OCI-LY3 (cell line): ENCODE results near the gene SYT1.

Experiments
- H2AFZ ChIP-seq: fragments of 200-600, 300-600 bp; shearing (Covaris generic); 2 replicates; pipeline ENCODE4 v1.6.0; 2014; ENCODE audit warnings: antibody characterized with exemption, low read depth, low read length
- H3K27ac ChIP-seq: fragments of 200-600, 300-600 bp; sonication (generic); 2 replicates; pipeline ENCODE4 v1.5.1; 2014; ENCODE audit warnings: mild to moderate bottlenecking, low read length, moderate library complexity, mixed read lengths
- H3K27me3 ChIP-seq: fragments of 200-600, 300-600 bp; sonication (generic); 2 replicates; pipeline ENCODE4 v1.6.1; 2014; ENCODE audit warnings: low read depth, low read length, mixed read lengths
- H3K36me3 ChIP-seq: fragments of 200-600, 300-600 bp; sonication (generic); replicated peaks from 2 replicates; pipeline ENCODE3; 2014; ENCODE audit warnings: low read depth, low read length, mixed read lengths
- H3K4me1 ChIP-seq: fragments of 300-600, 200-600 bp; sonication (generic); 2 replicates; pipeline ENCODE4 v1.6.1; 2014; ENCODE audit warnings: low read length, mixed read lengths
- H3K4me2 ChIP-seq: fragments of 200-600, 300-600 bp; sonication (generic); 2 replicates; pipeline ENCODE4 v1.6.1; 2014; ENCODE audit warnings: low read length, mixed read lengths
- H3K4me3 ChIP-seq: fragments of 300-600, 200-600 bp; sonication (generic); 2 replicates; pipeline ENCODE4 v1.5.1; 2014; ENCODE audit warnings: antibody characterized with exemption, mild to moderate bottlenecking, low read length, moderate library complexity
- H3K79me2 ChIP-seq: fragments of 300-600, 200-600 bp; shearing (Covaris generic); 2 replicates; pipeline ENCODE4 v1.6.1; 2014; ENCODE audit warnings: mild to moderate bottlenecking, low read length, mixed read lengths
- H3K9ac ChIP-seq: fragments of 300-600, 200-600 bp; shearing (Covaris generic); 2 replicates; pipeline ENCODE4 v1.6.0; 2014; ENCODE audit warnings: mild to moderate bottlenecking, low read length, moderate library complexity
- H3K9me3 ChIP-seq: fragments of 200-600, 300-600 bp; shearing (Covaris generic); 2 replicates; pipeline ENCODE4 v1.6.1; 2014; ENCODE audit warnings: low read length, mixed read lengths; ENCODE audit not compliant: insufficient read depth
- H4K20me1 ChIP-seq: fragments of 200-600, 300-600 bp; sonication (generic); 2 replicates; pipeline ENCODE4 v1.6.1; 2016; ENCODE audit warnings: low read length, mixed read lengths; ENCODE audit not compliant: insufficient read depth
- EZH2phosphoT487 ChIP-seq: fragments of 200-600 bp; shearing (Covaris generic); IDR thresholded peaks from 2 replicates; pipeline ENCODE4 v1.6.1; 2018; ENCODE audit warnings: antibody characterized with exemption, mixed run types, low read depth
- TF ChIP-seq, protein P1 (sequence below): fragments of 200-600, 300-600 bp; sonication (generic); IDR thresholded peaks from 2 replicates; pipeline ENCODE4 v1.5.1; 2014; ENCODE audit warnings: antibody characterized with exemption, low read length, low read depth

Gene SYT1

DNA sequence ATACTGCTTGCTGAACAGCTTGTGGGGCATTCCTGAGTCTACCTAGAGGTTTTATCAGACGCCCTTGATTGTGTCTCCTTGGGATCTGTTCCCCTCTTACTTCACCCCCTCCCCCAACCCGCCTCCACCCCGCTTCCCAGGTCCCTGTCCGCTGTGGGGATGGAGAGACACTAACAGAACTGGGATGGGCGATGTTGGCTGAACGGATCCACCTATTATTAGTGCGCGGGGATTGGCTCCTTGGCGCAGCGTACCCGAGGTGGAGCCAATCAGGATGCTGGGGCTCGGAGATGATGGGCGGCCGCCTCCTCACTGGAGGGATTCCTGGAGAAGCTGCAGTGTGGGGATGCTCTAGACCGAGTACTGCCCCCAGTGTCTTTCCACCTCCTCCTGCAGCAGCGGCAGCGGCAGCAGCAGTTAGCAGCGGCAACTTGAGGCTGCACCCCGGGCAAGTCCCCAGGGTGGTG is at the start of gene SYT1:
TSS of gene SYT1 (plus strand) at position 372 of the 467 bp plus-strand sequence.
- Histone ChIP-seq H3K4me1 (no peaks in the 10 kb centered on the region), H4K20me1 (no peaks in the 10 kb centered on the region), H3K27ac (no peak within 1 kb of the TSS), H2AFZ (no peak within 1 kb of the TSS), H3K9me3 (no peaks in the 10 kb centered on the region), H3K36me3 (no peaks in the 10 kb centered on the region), H3K27me3 (no peaks in the 10 kb centered on the region), H3K79me2 (no peaks in the 10 kb centered on the region), H3K4me2 (no peak within 1 kb of the TSS), H3K9ac (no peak within 1 kb of the TSS), H3K4me3 (no peak within 1 kb of the TSS)
- TF ChIP-seq, protein P1, sequence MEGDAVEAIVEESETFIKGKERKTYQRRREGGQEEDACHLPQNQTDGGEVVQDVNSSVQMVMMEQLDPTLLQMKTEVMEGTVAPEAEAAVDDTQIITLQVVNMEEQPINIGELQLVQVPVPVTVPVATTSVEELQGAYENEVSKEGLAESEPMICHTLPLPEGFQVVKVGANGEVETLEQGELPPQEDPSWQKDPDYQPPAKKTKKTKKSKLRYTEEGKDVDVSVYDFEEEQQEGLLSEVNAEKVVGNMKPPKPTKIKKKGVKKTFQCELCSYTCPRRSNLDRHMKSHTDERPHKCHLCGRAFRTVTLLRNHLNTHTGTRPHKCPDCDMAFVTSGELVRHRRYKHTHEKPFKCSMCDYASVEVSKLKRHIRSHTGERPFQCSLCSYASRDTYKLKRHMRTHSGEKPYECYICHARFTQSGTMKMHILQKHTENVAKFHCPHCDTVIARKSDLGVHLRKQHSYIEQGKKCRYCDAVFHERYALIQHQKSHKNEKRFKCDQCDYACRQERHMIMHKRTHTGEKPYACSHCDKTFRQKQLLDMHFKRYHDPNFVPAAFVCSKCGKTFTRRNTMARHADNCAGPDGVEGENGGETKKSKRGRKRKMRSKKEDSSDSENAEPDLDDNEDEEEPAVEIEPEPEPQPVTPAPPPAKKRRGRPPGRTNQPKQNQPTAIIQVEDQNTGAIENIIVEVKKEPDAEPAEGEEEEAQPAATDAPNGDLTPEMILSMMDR: no peak
- no peak for TF ChIP-seq EZH2phosphoT487

DNA sequence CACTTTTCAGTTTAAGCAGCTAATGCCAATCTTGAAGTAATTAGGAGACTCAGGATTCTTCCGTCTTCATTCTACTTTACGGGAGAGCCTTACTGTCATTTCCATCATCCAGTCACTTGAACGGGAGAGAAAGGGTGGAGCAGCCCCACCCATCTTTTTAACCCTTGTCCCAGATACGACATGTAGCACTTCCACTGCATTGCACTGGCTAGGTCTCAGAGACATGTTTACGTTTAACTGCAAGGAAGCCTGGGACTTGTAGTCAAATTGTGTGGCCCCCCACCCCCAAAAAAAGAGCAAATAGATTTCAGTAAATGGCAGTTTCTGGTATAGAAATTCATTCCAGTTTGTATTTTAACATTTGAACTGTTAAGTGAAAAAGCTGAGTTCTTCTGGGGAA is 46.1 kb upstream of the SYT1 start:
- Histone ChIP-seq H3K36me3 (no peaks in the 10 kb centered on the region), H3K4me2 (no peak overlapping the region), H3K4me1 (no peaks in the 10 kb centered on the region), H3K9ac (no peak overlapping the region), H3K9me3 (no peaks in the 10 kb centered on the region), H3K27me3 (no peaks in the 10 kb centered on the region), H3K27ac (no peak overlapping the region), H4K20me1 (no peaks in the 10 kb centered on the region), H2AFZ (no peak overlapping the region), H3K79me2 (no peaks in the 10 kb centered on the region), H3K4me3 (no peak overlapping the region)
- TF ChIP-seq EZH2phosphoT487: no peak
- TF ChIP-seq, protein P1: no peak

DNA sequence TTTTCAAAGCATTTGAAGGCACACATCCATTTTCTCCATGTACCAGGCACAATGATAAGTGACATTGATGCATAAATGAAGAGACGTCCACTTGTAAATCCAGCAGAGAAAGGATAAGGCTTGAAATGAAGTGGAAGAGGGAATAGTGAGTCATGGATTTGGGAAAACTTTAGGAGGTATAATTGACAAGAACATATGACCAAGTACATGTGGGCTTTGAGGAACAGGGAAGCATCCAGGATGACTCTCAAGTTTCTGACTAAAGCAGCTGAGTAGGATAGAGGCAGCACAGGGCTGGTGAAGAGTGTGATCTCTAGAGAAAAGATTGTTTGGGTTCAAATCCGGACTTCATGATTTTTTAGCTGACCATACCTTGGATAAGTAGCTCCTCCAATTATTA is 43.6 kb upstream of the SYT1 start:
- H3K9me3 ChIP-seq: no peaks in the 10 kb centered on the region
- H2AFZ ChIP-seq: no peak overlapping the region
- no peaks in the 10 kb centered on the region for H3K27me3 ChIP-seq
- H3K79me2 ChIP-seq: no peaks in the 10 kb centered on the region
- TF ChIP-seq EZH2phosphoT487: no peak
- TF ChIP-seq, protein P1: no peak
- no peaks in the 10 kb centered on the region for H3K4me1 ChIP-seq
- no peak overlapping the region for H3K27ac ChIP-seq
- no peak overlapping the region for H3K4me2 ChIP-seq
- H4K20me1 ChIP-seq: no peaks in the 10 kb centered on the region
- no peak overlapping the region for H3K9ac ChIP-seq
- H3K4me3 ChIP-seq: no peak overlapping the region
- H3K36me3 ChIP-seq: no peaks in the 10 kb centered on the region

DNA sequence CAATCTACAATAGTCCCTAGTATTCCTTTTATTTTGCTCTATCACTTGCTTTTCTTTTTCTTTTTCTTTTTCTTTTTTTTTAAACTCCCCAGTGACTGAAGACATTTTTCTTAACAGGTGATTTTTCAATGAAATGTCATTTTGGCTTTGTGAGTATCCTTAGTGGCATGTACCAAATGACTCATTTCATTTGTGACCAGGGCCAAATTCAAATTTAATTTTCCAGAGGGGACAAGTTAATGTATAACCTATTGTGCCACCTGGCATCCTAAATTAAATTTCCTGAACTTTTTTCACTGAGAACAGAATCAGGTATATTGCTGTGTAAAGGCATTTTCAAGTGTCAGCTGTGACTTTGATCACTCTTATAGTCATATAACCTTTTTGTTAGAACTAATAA is 39.7 kb upstream of the SYT1 start:
- Histone ChIP-seq H3K9me3 (no peaks in the 10 kb centered on the region), H3K4me1 (no peaks in the 10 kb centered on the region), H3K79me2 (no peaks in the 10 kb centered on the region), H2AFZ (no peak overlapping the region), H3K4me2 (no peak overlapping the region), H3K4me3 (no peak overlapping the region), H4K20me1 (no peaks in the 10 kb centered on the region), H3K27ac (no peak overlapping the region), H3K27me3 (no peaks in the 10 kb centered on the region), H3K9ac (no peak overlapping the region), H3K36me3 (no peaks in the 10 kb centered on the region)
- TF ChIP-seq, protein P1: no peak
- TF ChIP-seq EZH2phosphoT487: no peak
